VCaP (cell line): ENCODE measurements around the gene G3BP1.

Experiments
- H3K27ac ChIP-seq: fragments of 450-650 bp; 2 replicates; pipeline ENCODE4 v1.5.1; 2017
- CTCF ChIP-seq: fragments of 450-650 bp; conservative IDR thresholded peaks from 2 replicates; pipeline ENCODE4 v1.5.1; 2017; ENCODE audit warnings: mild to moderate bottlenecking, moderate library complexity

G3BP1 gene

GRCh38 chr5:151757233-151758140 is 14.3 kb upstream of the G3BP1 start:
- no peak for TF ChIP-seq CTCF
- peak overlapping the region; percentile 82 for H3K27ac ChIP-seq

- peak overlapping the region; percentile 82 for H3K27ac ChIP-seq
- no peak for TF ChIP-seq CTCF
Measured at GRCh38 chr5:151758141-151758429, 13.7 kb upstream of the G3BP1 start.

GRCh38 chr5:151758430-151759241 is 13.1 kb upstream of the G3BP1 start, which contains the start of gene ATOX1:
TSS of gene ATOX1 (minus strand) at chr5:151758631. CDS start at chr5:151758551, 80 bp downstream.
- peak; percentile 21; the same call in 1 of the 2 replicates for TF ChIP-seq CTCF

GRCh38 chr5:151764801-151765200 is 7.0 kb upstream of the G3BP1 start:
- H3K27ac ChIP-seq = no peak overlapping the region
- no peak for TF ChIP-seq CTCF

More at GRCh38 chr5:151758430-151759241, 13.1 kb upstream of the G3BP1 start, which contains the start of gene ATOX1:
- peak within 1 kb of the TSS; percentile 82 for H3K27ac ChIP-seq

- TF ChIP-seq CTCF = no peak
- no peak overlapping the region for H3K27ac ChIP-seq
Measured at GRCh38 chr5:151766975-151767374, 4.8 kb upstream of the G3BP1 start.

- no peak for TF ChIP-seq CTCF
- peak overlapping the region; percentile 96 for H3K27ac ChIP-seq
Measured at GRCh38 chr5:151770383-151771258, 1.1 kb upstream of the G3BP1 start.
